ENCODE measurements around the gene SRCAP. TPM values are rescaled to one million over a fixed set of nuclear protein-coding genes. Genes with fewer than 3 reads are reported as not detected.
"Not testable (repeated sequence)": the region's sequence is repeated elsewhere in the genome, so short reads cannot be mapped to it uniquely, and the experiment has no call there.

The SRCAP gene
- total RNA-seq, 1 donor from 2014 or later = 35.6 TPM

DNA sequence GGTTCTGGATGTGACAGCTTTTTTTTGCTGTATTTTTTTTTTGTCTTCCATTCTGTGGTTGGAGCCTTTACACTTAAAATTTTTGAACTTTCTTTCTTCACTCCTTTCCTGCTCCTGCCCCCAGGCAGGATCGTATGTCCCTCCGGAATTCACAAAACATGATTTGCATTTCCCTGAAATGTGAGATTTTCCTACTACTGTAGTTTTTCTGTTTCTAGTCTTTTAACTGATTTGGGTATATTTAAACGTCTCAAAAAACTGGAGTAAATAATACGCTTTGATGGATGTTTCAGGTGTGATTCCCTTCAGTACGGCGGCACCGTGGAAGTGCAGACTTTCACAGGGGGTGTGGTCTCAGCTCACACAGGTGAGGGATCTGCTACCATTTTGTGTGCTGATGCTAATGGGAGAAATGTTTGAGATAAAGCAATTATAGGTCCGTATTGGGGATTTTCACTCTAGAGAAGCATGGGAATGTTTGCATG, 686 bp downstream of the SRCAP start:
- DNase-seq = no peak

DNA sequence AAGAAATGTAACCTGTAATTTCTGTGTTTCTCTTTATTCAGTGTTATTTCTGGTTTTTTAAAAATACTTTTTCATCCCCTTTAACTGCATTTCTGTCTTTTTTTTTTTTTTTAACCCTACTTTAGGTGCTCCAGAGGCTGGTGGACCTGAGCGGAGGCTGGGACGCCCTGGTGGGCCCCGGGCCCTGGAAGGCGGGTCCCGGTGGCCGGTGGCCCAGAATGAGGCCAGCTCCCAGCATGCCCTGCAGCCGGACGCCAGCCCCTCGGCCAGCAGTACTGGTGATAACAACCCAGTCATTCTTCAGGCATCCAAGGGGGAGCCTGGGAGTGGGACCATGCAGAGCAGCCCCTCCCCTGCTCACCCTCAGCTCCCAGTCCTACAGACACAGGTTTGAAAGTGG, 1.5 kb downstream of the SRCAP start:
- no peak for DNase-seq

DNA sequence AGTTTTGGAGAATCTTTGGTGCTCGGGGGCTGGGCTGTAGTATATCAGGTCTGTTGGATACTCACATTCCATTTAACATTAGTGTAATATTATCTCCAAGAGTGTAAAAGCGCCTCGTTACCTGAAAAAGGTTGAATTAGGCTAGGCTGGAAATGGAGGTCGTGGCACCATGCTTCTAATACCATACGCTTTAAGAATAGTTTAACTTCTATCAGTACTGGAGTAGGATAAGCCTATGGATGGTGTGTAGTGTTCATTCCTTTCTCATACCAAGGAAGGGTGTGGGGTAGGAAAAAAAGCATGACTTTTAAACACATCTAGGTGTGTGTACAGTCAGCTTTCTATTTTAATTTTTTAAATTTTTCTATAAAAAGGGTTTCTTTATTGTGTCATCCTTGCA, 2.0 kb downstream of the SRCAP start:
- no peak for DNase-seq

DNA sequence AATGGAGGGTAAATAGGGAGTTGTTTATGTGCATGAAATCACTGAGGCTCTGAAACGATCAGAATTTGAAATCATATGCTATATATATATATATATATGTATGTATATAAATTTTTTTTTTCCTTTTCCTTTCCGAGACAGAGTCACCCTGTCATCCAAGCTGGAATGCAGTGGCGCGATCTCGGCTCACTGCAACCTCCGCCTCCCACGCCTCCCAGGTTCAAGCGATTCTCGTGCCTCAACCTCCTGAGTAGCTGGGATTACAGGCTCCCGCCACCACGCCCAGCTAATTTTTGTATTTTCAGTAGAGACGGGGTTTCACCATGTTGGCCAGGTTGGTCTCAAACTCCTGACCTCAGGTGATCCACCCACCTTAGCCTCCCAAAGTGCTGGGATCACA, 4.1 kb downstream of the SRCAP start:
- not testable (repeated sequence) for DNase-seq

DNA sequence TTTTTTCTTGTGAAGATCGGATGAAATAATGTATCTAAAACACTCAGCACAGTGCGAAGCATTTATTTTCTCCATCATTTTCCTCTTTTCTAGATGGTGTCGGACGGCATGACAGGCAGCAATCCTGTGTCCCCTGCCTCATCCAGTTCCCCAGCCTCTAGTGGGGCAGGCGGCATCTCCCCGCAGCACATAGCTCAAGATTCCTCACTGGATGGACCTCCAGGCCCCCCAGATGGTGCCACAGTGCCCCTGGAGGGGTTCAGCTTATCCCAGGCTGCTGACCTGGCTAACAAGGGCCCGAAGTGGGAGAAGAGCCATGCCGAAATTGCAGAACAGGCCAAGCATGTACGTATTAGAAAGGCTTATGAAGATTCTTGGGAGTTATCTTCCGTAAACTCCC, 5.0 kb downstream of the SRCAP start:
- DNase-seq = no peak

DNA sequence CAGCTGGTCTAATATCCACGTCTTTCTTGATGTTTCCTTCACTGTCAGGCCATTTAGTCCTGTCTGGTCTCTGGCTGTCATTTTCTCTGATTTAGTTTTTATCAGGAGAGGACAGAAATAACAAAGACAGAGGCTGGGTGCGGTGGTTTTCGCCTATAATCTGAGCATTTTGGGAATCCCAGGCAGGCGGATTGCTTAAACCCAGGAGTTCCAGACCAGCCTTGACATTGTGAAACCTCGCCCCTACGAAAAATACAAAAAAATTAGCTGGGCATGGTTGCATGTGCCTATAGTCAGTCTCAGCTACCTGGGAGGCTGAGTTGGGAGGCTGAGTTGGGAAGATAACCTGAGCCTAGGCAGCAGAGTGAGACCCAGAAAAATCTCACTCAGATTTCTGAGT, 7.1 kb downstream of the SRCAP start:
- DNase-seq = no peak

DNA sequence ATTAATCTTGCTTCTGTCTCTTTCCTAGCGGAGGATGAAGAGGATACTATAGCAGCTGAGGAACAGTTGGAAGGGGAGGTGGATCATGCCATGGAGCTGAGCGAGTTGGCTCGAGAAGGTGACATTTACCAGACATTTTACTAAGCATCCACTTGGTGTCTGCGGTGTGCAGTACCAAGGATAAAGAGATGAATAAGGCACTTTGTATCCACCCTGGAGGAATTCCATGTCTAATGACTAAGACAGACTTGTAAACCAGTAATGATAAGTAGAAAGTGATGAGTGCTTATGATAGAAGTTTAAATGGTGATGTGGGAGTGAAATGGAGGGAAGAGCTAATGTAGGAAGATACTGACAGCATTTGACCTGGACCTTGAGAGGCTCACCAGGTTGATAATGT, 12.0 kb downstream of the SRCAP start:
- no peak for DNase-seq

DNA sequence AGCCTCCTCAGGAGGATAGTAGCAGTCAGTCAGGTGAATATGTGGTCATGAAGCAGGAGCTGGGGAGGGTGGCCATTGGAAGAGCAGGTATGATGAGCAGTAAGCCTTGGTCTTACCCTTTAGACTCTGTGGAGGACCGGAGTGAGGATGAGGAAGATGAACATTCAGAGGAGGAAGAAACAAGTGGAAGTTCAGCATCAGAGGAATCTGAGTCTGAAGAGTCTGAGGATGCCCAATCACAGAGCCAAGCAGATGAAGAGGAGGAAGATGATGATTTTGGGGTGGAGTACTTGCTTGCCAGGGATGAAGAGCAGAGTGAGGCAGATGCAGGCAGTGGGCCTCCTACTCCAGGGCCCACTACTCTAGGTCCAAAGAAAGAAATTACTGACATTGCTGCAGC, 12.7 kb downstream of the SRCAP start:
- DNase-seq = no peak

DNA sequence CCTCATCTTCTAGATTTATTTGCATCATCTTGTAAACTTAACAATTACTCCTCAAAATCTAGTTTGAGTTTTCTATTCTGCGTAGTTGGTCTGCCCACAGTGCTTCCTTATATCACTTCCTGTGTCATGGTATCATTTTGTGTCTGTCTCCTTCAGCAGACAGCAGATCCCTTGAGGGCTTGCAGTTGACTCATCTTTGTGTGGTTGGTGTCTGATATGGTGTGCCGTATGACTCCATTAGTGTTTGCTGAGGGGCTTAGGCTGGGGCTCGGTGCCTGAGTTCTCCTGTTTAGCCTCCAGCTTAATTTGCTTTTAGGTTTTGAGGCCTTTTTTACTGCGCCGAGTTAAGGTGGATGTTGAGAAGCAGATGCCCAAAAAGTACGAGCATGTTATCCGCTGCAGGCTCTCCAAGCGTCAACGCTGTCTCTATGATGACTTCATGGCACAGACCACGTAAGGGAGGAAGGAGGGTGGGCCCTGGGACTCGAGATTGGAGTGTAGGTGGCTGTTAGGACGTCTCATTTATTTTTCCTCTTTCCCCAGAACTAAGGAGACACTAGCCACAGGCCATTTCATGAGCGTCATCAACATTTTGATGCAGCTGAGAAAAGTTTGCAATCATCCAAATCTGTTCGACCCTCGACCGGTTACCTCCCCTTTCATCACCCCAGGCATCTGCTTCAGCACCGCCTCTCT, 16.9 kb downstream of the SRCAP start:
- DNase-seq = no peak

DNA sequence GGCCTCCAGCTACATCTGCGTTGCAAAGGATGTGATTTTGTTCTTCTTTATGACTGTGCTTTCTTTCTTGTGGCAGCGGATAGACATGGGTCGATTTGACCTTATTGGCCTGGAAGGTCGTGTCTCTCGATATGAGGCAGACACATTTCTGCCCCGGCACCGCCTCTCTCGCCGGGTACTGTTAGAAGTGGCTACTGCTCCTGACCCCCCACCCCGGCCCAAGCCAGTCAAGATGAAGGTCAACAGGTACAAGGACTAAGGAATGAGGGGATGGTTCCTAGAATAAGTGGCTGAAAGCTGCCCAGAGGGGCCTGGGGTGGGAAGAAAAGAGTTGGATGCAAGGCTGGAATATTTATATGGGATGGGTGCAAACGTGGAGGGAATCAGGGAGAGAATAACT, 21.1 kb downstream of the SRCAP start:
- DNase-seq = no peak

DNA sequence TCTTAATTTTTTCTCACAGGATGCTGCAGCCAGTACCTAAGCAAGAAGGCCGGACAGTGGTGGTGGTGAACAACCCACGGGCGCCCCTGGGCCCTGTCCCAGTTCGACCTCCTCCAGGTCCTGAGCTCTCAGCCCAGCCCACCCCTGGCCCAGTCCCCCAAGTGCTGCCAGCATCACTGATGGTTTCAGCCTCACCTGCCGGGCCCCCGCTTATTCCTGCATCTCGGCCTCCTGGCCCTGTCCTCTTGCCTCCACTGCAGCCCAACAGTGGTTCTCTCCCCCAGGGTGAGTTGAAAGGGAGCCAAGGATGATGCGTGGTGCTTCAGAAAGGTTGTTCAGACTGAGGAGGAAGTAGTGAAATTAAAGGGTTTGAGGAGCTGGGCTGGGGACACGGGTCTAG, 21.7 kb downstream of the SRCAP start:
- DNase-seq = no peak

DNA sequence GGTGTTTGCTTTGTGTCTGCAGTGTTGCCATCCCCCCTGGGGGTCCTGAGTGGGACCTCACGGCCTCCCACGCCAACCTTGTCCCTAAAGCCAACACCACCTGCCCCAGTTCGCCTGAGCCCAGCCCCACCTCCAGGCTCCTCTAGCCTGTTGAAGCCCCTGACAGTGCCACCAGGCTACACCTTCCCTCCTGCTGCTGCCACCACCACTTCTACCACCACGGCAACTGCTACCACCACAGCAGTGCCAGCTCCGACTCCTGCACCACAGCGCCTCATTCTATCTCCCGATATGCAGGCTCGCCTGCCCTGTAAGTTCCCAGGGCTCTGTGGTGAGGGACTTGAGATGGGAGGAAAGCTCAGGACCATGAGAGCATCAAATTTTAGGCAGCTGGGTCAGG, 22.2 kb downstream of the SRCAP start:
- no peak for DNase-seq

DNA sequence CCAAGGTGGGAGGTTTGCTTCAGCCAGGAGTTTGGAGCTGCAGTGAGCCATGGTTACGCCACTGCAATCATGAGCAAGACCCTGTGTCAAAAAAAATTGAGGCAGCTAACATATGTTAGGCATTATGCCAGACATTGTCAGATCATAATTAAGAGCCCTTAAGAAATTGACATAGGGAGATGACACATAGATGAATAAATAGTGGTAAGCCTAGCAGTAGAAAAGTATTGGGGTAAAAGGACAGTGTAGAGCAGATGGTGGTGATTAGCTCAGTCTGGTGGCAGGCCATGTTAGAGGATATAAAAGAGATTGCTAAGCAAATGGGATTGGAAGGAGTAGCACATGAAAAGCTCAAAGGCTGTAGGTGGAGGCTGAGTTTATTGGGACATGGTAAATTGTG, 22.6 kb downstream of the SRCAP start:
- no peak for DNase-seq

DNA sequence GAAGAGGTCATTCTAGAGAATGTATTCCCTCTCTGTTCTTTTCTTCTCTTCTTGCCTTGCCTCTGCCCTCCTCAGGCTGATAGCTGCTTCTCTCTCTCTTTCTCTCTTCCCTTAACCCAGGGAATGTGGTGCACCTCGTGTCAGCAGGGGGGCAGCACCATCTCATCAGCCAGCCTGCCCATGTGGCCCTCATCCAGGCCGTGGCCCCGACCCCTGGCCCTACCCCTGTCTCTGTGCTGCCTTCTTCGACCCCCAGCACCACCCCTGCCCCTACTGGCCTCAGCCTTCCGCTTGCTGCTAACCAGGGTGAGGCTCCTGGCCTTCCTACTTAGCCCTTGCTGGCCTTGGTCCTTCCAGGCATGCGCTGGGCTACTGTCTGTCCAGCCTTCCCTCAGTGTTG, 23.5 kb downstream of the SRCAP start:
- no peak for DNase-seq

DNA sequence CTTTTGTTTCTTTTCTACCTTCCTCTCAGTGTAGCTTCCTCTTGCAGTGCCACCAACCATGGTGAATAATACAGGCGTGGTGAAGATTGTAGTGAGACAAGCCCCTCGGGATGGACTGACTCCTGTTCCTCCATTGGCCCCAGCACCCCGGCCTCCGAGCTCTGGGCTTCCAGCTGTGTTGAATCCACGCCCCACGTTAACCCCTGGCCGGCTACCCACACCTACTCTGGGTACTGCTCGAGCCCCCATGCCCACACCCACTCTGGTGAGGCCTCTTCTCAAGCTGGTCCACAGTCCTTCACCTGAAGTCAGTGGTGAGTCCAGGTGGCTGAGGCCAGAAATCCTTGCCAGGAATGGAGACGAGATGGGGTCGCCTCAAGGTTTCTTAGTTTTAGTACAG, 23.9 kb downstream of the SRCAP start:
- DNase-seq = no peak

DNA sequence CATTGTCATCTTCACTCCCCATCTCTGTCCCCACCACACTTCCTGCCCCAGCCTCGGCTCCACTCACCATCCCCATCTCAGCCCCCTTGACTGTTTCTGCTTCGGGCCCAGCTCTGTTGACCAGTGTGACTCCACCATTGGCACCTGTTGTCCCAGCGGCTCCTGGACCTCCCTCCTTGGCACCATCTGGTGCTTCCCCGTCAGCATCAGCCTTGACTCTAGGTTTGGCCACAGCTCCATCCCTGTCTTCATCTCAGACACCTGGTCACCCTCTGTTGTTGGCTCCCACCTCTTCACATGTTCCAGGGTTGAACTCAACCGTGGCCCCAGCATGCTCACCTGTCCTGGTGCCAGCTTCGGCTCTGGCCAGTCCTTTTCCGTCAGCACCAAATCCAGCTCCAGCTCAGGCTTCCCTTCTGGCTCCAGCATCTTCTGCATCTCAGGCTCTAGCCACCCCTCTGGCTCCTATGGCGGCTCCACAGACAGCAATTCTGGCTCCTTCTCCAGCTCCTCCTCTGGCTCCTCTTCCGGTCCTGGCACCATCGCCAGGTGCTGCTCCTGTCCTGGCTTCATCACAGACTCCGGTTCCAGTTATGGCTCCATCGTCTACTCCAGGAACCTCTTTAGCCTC, 24.9 kb downstream of the SRCAP start:
- DNase-seq = no peak

DNA sequence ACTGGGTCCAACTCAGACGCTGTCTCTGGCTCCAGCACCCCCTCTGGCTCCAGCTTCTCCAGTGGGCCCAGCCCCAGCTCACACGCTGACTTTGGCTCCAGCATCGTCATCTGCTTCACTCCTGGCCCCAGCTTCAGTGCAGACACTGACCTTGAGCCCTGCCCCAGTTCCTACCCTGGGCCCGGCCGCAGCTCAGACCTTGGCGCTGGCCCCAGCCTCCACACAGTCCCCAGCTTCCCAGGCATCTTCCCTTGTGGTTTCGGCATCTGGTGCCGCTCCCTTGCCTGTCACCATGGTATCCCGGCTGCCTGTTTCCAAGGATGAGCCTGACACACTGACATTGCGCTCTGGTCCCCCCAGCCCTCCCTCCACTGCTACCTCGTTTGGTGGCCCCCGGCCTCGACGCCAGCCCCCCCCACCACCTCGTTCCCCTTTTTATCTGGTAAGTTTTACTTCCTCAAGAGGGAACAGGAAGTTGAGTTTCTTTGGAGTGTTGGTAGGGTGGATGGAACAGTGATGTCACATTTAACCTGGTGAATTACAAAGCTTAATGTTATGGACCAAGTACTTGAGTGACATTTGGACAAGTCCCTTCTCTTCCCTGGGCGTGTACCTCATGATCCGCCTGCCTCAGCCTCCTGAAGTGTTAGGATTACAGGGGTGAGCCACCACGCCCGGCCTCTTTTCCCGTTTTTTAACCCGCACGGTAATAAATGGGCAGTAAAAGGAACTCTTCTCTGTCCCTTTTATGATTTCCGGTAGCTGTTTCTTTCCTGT, 25.9 kb downstream of the SRCAP start:
- no peak for DNase-seq

DNA sequence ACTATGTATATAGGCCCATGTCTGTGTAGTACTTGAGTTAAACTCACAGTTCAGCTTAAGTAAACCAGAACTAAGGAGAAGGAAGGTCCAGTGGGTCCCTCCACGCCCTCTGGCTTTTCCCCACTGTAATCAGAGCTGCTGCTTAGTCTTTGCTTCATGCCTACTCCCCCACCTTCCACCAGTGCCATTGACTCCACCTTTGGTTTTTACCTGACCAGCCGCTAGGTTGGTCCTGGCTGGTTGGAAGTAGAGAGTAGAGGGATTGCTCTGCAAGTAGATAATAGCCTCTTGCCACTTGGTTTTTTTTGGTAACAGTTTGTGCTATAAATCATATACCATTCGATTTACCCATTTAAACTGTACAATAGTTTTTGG, 26.4 kb downstream of the SRCAP start:
- no peak for DNase-seq

DNA sequence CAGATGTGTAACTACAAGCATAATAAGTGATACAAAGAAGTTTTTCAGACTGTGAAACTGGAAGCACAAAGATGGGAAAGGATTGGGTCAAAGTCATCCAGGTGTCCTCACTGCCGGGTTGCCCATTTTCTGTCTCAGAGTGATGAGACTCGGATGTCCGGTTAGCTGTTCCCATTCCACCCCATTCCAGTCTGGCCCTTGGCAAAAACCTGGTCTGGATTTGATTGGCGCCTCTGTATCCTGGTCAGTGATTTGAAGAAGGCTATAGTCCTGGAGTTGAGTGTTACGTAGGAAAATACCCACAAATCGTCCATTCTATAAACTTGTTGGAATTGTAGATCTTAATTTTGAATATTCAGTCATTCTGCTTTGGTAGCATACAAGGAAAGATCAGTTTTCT, 29.4 kb downstream of the SRCAP start:
- no peak for DNase-seq

DNA sequence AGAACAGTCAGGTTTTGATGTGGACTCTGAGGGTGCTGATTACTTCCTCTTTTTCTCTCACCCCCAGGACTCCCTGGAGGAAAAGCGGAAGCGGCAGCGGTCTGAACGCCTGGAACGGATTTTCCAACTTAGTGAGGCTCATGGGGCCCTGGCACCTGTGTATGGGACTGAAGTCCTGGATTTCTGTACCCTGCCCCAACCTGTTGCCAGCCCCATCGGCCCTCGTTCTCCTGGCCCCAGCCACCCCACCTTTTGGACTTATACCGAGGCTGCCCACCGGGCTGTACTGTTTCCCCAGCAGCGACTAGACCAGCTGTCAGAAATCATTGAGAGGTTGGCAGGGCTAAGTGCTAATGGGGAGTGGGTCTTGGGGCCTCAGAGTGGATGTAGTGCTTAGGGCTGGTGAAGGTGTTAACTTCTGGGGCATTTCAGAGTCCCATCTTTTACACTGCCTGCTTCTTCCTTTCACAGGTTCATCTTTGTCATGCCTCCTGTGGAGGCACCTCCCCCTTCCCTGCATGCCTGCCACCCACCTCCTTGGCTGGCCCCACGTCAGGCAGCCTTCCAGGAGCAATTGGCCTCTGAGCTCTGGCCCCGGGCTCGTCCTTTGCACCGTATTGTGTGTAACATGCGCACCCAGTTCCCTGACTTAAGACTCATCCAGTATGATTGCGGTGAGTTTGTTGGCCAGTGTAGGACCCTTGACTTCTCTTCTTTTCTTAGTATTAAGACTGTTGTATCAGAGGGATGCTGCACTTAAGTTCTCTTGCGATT, 30.1 kb downstream of the SRCAP start:
- no peak for DNase-seq

DNA sequence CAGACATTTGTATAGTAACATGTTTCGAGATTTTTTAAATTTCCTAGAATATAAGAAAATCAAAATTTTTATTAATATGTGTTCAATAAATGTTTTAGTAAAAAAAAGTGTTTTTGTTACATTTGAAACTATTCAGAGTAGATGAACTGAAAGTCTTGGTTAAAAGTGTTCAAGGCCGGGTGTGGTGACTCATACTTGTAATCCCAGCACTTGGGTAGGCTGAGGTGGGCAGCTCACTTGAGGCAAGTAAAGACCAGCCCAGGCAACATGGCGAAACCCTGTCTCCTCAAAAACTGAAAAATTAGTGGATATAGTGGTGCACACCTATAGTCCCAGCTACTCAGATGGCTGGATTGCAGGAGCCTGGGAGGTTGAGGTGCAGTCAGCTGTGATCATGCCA, 32.4 kb downstream of the SRCAP start:
- DNase-seq = no peak

DNA sequence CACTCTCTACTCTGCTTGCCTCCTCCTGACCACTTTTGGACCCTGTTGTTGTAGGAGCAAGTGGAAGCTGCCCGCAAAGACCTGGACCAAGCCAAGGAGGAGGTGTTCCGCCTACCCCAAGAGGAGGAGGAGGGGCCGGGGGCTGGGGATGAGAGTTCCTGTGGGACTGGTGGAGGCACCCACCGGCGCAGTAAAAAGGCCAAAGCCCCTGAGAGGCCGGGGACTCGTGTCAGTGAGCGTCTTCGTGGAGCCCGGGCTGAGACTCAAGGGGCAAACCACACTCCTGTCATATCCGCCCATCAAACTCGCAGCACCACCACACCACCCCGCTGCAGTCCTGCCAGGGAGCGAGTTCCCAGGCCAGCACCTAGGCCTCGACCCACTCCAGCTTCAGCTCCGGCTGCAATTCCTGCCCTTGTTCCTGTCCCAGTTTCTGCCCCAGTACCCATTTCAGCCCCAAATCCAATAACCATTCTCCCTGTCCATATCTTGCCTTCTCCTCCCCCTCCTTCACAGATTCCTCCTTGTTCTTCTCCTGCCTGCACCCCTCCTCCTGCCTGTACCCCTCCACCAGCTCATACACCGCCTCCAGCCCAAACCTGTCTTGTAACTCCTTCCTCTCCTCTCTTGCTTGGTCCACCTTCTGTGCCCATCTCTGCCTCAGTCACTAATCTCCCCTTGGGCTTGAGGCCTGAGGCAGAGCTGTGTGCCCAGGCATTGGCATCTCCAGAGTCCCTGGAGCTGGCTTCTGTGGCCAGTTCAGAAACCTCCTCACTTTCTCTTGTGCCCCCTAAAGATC, 38.2 kb downstream of the SRCAP start:
- no peak for DNase-seq

Data from tongue (tissue), 2 donors.